Posterior vena cava (tissue), 2 donors: Measurements from ENCODE around the gene BEND7. TPM values are rescaled to one million over a fixed set of nuclear protein-coding genes. Genes with fewer than 3 reads are reported as not detected.
A peak's percentile ranks its signal among the peaks of the same experiment; 100 is the strongest.
"Not testable (repeated sequence)": the region's sequence is repeated elsewhere in the genome, so short reads cannot be mapped to it uniquely, and the experiment has no call there.

ENCODE experiments used
- DNase-seq: peaks from one replicate; pipeline ENCODE4 v3.0.0-alpha.2; 2020; ENCODE audit warnings: low spot score
- intact Hi-C, 2 donors: fragments of 100-400 bp; cut with DNase I; formaldehyde crosslinking; loops; one replicate each; pipeline versions ENCODE4 v1.14.1 to v1.14.2; 2022 to 2023
- long read RNA-seq, 2 donors: library from polyadenylated mRNA; unstranded; transcript quantifications; one replicate each; pipeline ENCODE4 v2.0.0, GENCODE V29; 2020 to 2021
- total RNA-seq, 2 donors: library from RNA; stranded (reverse); fragmentation: NEBNext Ultra II Directional; extraction: Animal tissue kit (Norgen Biotek cat#: 25700); gene quantifications; one replicate each; pipeline ENCODE4 v1.2.1, GENCODE V29; 2021
- donor health status: DM: yes; HTN: yes; CAD: no.
- donor health status: DM: yes; HTN: yes; CAD: no.

BEND7 gene
- total RNA-seq: 10 to 100 TPM; 10.1 to 21.7 TPM
- long read RNA-seq, donor 1, partial matches to known transcripts: 1 of 4 reads
- long read RNA-seq, donor 1, other reads (novel, unspliced or antisense): 3 of 4 reads
- long read RNA-seq, donor 2, partial matches to known transcripts: 1 of 2 reads
- long read RNA-seq, donor 2, other reads (novel, unspliced or antisense): 1 of 2 reads

- no peak for DNase-seq
- intact Hi-C loops: no loop called here
These were observed at the start of gene BEND7 for GRCh38 chr10:13528875-13529713. Gene BEND7 (minus strand): TSS chr10:13529014. CDS start chr10:13528533, 481 bp downstream.

GRCh38 chr10:13573960-13574359 lies 45.1 kb upstream of the BEND7 start:
- DNase-seq: no peak
- intact Hi-C loops: no loop called here

- no peak for DNase-seq
- intact Hi-C loops: no loop called here
These were observed 42.7 kb upstream of the BEND7 start for GRCh38 chr10:13571541-13571940.

- DNase-seq: no peak
- intact Hi-C loops: no loop called here
These were observed 38.2 kb upstream of the BEND7 start for GRCh38 chr10:13567030-13567429.

GRCh38 chr10:13564576-13564975 lies 35.8 kb upstream of the BEND7 start:
- intact Hi-C loops: no loop called here
- no peak for DNase-seq

GRCh38 chr10:13563481-13564445 lies 34.9 kb upstream of the BEND7 start:
- intact Hi-C loops: no loop called here

GRCh38 chr10:13560597-13560996 lies 31.8 kb upstream of the BEND7 start:
- intact Hi-C loops: no loop called here
- no peak for DNase-seq

More at GRCh38 chr10:13563481-13564445, 34.9 kb upstream of the BEND7 start:
- no peak for DNase-seq

GRCh38 chr10:13559124-13559700 lies 30.4 kb upstream of the BEND7 start:
- intact Hi-C loops: no loop called here
- DNase-seq: no peak

GRCh38 chr10:13555884-13556510 lies 27.2 kb upstream of the BEND7 start:
- intact Hi-C loops: no loop called here

GRCh38 chr10:13550802-13551201 lies 22.0 kb upstream of the BEND7 start:
- intact Hi-C loops: no loop called here
- DNase-seq: no peak

More at GRCh38 chr10:13555884-13556510, 27.2 kb upstream of the BEND7 start:
- DNase-seq: no peak

- intact Hi-C loops: no loop called here
These were observed 13.7 kb upstream of the BEND7 start for GRCh38 chr10:13542533-13542932.

GRCh38 chr10:13537985-13538384 lies 9.2 kb upstream of the BEND7 start:
- DNase-seq, intact Hi-C loops: not testable (repeated sequence)

More at GRCh38 chr10:13542533-13542932, 13.7 kb upstream of the BEND7 start:
- no peak for DNase-seq

GRCh38 chr10:13536674-13537366 lies 8.0 kb upstream of the BEND7 start:
- DNase-seq: peak; percentile 82
- intact Hi-C loops: no loop called here

GRCh38 chr10:13535346-13535745 lies 6.5 kb upstream of the BEND7 start:
- intact Hi-C loops: no loop called here
- no peak for DNase-seq

- DNase-seq: no peak
- intact Hi-C loops: no loop called here
These were observed 830 bp upstream of the BEND7 start for GRCh38 chr10:13529714-13529973.

GRCh38 chr10:13528123-13528874 lies 515 bp downstream of the BEND7 start:
- no peak for DNase-seq
- intact Hi-C loops: no loop called here

GRCh38 chr10:13527864-13528122 lies 1.0 kb downstream of the BEND7 start:
- DNase-seq: no peak
- intact Hi-C loops: no loop called here
